ENCODE measurements around the gene TRIM71.
"Not testable (repeated sequence)": the region's sequence is repeated elsewhere in the genome, so short reads cannot be mapped to it uniquely, and the experiment has no call there.

TRIM71 gene

DNA sequence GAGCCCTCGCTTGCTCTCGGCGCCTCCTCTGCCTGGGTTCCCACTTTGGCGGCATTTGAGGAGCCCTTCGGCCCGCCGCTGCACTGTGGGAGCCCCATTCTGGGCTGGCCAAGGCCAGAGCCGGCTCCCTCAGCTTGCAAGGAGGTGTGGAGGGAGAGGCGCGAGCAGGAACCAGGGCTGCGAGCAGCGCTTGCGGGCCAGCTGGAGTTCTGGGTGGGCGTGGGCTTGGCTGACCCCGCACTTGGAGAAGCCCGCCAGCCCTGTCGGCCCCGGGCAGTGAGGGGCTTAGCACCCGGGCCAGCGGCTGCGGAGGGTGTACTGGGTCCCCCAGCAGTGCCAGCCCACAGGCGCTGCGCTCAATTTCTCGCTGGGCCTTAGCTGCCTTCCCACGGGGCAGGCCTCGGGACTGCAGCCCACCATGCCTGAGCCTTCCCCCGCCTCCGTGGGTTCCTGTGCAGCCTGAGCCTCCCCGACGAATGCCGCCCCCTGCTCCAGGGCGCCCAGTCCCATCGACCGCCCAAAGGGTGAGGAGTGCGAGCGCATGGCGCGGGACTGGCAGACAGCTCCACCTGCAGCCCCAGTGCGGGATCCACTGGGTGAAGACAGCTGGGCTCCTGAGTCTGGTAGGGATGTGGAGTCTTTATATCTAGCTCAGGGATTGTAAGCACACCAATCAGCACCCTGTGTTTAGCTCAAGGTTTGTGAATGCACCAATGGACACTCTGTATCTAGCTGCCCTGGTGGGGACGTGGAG is 121.9 kb downstream of the TRIM71 start:
- not testable (repeated sequence) for DNase-seq (ENCODE audit: low read depth)

DNA sequence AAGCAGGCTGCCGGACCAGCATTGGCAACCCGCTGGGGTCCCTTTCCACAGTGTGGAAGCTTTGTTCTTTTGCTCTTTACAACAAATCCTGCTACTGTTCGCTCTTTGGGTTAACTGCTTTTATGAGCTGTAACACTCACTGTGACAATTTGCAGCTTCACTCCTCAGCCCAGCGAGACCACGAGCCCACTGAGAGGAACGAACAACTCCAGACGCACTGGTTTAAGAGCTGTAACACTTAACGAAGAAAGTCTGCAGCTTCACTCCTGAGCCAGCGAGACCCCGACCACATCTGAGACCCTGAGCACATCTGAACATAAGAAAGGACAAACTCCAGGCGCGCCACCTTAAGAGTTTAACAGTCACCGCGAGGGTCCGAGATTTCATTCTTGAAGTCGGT is 122.9 kb downstream of the TRIM71 start:
- no peak for DNase-seq (ENCODE audit: low read depth)

DNA sequence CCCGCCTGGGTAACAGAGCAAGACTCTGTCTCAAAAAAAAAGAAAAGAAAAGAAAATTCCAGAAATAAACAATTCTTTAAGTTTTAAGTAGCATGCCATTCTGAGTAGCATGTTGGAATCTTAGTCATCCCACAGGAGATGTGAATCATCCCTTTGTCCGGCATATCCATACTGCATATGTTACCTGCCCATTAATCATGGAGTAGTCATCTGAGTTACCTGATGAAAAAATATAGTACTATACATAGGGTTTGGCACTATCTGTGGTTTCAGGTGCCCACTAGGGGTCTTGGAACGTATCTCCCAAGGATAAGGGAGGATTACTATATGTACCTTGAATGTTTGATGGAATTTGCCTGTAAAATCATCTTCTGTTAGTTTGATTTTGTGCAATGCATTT is 127.3 kb downstream of the TRIM71 start:
- DNase-seq (ENCODE audit: low read depth): no peak

DNA sequence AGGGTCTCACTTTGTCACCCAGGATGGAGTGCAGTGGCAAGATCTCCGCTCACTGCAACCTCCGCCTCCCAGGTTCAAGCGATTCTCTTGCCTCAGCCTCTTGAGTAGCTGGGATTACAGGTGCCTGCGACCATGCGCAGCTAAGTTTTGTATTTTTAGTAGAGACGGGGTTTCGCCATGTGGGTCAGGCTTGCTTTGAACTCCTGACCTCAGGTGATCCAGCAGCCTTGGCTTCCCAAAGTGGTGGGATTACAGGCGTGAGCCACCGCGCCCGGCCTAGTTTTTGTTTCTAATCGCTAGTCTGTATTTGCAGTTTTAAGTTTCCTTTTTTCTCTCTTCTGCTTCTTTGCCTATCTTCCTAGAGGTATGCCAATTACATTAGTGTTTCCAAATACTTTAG is 127.8 kb downstream of the TRIM71 start:
- DNase-seq (ENCODE audit: low read depth): not testable (repeated sequence)

DNA sequence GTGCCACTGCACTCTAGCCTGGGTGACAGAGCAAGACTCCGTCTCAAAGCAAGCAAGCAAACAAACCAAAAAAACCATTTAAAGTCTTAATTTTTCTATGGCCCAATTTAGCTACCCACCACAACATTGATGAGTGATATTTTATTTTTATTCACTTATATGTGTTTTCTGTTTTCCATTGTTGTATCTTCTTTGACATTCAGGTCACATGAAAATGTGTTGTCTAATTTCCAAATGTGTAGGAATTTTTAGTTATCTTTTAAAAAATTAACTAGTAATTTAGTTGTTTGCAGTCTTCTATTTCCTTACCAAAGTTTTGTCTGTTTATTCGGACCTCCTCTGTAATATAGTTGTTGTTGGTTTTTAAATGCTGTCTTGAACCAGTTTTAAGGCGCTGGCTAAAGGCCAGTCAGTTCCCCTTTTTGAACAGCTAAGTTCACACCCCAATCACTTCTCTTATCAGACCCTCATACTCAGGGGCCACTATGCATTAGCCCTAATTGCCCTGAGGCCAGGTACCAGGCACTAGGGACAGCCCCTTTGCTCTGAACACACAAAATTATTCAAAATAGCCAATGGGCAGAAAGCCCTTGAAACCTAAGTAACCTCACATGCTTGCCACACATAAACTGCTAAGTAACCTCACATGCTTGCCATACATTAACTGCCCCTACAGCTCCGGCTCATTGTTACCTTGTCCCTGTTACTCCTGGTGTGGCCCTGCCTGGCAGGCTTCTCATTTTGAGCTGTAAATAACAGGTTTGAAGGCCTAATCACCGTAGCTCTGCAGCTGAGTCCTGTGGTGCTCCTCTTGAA is 129.4 kb downstream of the TRIM71 start:
- DNase-seq (ENCODE audit: low read depth): no peak
